HG02938 (cell line): ENCODE data around the gene PIK3CG.
"Not testable (repeated sequence)": the region's sequence is repeated elsewhere in the genome, so short reads cannot be mapped to it uniquely, and the experiment has no call there.

ENCODE experiments used
- ATAC-seq: cut with Tn5 transposase; IDR thresholded peaks from one replicate; pipeline ENCODE4 v1.9.1; 2021; ENCODE audit warnings: mild to moderate bottlenecking, moderate library complexity; ENCODE audit not compliant: unreplicated experiment

The PIK3CG gene

DNA sequence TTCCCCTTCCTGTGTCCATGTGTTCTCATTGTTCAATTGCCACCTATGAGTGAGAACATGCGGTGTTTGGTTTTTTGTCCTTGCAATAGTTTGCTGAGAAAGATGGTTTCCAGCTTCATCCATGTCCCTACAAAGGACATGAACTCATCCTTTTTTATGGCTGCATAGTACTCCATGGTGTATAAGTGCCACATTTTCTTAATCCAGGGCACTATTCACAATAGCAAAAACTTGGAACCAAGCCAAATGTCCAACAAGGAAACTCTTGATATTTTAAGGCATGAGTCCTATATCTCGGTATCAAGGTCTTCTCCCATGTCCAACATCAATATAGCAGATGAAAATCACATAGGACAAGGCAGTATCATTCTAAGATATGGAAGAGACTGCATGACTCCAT lies 64.5 kb downstream of the PIK3CG start:
- ATAC-seq: not testable (repeated sequence)

DNA sequence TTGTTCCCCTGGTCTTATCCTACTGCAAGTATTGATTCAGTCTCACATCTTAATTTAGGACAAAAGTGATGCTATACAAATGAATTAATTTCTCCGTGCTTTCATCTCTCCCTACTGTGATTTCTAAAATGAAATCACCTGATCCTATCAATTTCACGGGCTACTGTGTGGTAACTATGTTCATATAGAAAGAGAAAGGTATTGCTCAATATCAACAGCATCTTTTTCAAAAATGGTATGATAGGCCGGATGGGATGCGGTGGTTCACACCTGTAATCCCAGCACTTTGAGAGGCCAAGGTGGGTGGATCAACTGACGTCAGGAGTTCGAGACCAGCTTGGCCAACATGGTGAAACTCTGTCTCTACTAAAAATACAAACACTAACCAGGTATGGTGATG lies 71.2 kb downstream of the PIK3CG start:
- ATAC-seq: no peak

DNA sequence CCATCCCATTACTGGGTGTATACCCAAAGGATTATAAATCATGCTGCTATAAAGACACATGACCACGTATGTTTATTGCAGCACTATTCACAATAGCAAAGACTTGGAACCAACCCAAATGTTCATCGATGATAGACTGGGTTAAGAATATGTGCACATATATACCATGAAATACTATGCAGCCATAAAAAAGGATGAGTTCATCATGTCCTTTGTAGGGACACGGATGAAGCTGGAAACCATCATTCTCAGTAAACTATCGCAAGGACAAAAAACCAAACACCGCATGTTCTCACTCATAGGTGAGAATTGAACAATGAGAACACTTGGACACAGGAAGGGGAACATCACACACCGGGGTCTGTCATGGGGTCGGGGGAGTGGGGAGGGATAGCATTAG lies 73.0 kb downstream of the PIK3CG start:
- not testable (repeated sequence) for ATAC-seq

DNA sequence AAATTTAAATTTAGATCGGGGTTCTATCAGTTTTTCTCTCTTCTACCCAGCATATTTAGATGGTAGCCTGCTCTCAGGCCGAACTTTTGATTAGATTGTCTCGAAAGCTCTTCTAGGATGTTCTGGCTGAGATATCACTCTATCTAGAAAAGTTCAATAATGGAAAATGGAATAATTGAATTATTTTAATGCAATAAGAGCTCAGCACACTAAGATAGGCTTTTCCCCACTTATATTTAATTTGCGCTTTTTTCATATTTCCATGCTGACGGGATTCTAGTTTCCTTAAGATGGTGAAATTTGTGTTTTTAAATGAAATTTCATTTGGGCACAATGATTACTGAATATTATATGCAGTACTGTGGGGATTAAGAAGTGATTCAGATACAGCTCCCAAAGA lies 73.7 kb downstream of the PIK3CG start:
- no peak for ATAC-seq

DNA sequence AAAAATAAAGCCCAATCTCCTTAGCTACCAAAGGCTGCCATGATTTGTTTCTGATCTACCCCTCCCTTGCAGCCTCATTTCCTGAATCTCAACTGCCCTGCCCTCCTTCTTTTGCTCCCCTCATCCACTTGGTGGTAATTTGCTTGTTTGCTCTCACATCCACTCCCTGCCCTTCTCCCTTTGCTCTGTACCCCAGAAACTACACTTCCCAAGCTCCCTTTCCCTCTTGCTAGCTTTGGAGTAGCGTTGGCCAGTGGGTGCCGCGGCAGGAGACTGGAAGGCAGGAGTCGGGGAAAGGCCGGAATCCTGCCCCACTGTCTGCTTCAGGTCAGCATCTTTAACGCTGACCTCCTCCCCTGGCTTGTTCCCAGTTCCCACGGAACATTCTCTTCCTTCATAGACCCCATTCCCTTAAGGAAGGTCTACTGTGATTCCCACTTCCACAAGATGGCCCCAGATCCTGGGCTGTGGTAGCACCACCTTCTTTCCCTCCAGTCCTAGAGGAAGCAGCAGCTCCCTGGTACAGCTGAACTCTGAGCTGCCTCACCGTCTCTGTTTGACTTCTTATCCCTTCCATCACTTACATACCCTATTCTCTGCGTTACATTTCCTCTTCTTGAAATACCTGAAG lies 79.1 kb downstream of the PIK3CG start:
- no peak for ATAC-seq

DNA sequence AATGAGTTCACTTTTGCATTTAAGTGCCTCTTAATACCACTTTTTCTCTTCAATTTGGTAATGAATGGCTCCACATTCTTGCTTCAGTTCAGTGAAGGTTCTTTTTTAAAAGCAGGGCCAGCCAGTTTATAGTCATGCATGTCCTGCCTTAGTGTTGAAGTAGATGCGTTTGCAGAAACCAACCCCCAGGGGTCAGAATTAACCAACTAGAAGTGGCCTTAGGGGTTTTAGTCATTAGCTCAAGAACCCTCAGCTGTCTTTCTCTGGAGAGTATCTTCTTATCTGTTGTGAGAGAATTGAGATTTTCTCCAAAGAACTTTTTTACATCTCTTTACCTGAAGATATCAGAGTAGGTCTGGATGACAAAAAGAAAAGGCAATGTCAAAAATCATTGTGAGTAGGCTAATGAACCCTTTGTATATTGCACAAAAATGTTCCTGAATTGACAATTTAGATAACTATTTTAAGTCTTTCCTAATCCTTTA lies 82.2 kb downstream of the PIK3CG start:
- no peak for ATAC-seq

DNA sequence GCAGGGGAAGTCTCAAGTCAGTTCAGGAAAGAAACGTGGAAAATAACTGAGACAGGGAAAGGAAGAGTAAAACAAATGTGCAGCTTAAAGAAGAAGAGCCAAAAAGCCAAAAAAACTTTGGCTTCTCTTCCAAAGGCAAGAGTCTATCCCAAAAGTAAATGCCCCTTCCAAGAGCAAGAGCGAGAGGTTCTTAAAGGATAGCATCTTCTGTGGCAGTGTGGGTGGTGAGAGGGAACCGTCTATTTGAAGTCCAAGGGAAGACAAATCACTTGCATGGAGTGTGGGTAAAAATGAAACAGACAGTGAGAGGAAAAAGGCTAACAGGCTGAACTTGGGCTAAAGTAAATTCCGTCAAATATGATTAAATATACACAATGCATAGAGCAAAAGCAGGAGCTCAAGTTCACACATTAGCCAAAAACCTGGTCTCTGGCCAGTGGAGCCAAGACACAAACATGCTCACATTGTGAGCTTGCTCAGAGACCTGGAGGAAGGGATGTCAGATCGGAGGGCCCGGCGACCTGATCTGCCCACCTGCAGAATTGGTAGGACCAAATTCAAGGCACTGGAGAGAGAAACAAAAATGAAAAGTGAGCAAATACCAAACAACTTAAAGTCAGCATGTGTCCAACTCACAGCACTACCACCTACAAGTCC lies 87.0 kb downstream of the PIK3CG start:
- ATAC-seq: no peak

DNA sequence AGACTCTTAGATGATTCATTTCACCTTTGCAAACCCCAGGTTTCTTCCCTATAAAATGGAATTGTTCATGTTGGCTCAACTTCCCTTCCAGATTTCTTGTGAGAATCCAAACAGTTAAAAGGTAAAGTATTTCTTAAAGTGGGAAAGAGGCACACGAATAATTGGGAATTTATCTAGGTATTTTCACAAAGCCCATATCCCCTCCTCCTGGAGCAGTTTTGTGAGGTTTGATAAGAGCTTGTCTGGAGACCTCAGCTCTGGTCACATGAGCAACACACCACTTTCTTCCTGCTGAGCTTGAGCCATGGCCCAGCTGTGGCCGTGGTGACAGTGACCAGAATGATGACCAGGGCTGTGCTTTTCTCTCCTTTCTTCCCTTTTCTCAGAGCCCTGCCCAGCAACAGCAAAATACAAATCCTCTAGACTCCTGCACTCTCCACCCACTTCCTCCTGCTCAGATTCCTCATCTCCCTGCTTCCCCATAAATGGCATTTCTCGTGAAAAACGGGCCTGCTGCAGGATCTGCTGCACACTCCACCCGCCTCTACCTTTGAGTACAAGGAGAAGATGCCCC lies 87.7 kb downstream of the PIK3CG start:
- ATAC-seq: no peak

DNA sequence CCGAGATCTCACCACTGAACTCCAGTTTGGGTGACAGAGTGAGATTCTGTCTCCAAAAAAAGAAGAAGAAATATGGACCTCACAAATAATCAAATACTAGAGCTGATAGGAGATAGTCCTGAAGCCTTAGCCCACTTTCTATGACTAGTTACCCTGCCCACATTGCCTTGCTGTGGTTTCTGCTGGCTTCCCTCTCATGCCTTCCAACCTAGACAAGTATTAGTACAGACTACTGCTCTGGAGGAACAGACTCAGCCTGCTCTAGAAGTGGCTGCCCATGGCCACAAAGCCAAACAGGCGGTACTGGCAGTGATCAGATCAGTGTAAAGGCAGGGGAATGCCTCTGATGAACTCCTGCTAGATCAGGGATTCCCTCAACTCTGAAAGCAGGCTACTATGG lies 89.8 kb downstream of the PIK3CG start:
- ATAC-seq: no peak

DNA sequence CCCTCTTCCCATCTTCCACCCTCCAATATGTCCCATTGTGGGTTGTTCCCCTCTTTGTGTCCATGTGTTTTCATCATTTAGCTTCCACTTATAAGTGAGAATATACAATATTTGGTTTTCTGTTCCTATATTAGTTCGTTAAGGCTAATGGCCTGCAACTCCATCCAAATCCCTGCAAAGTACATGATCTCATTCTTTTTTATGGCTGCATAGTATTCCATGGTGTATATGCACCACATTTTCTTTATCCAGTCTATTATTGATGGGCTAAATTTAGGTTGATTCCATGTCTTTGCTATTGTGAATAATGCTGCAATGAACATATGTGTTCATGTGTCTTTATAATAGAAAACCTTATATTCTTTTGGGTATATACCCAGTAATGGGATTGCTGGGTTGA lies 90.8 kb downstream of the PIK3CG start:
- ATAC-seq: not testable (repeated sequence)
